Body of pancreas (tissue), 4 donors: ENCODE data around the gene SLC22A4.

Experiments used
- POLR2A ChIP-seq, 3 donors: fragments of 450-650 bp; IDR thresholded peaks; one replicate each; pipeline ENCODE4 v1.6.1; 2016; ENCODE audit warnings: antibody characterized with exemption in 3 of 3, mild to moderate bottlenecking in 2 of 3
- TF ChIP-seq, protein P1 (sequence below), 7 experiments: fragments of 450-650 bp in 4 of 7; fragments of 200-600 bp in 3 of 7; sonication (generic) in 3 of 7; IDR thresholded peaks; one replicate each; pipeline ENCODE4 v1.5.1; 2016 to 2019; ENCODE audit warnings: antibody characterized with exemption in 7 of 7

DNA sequence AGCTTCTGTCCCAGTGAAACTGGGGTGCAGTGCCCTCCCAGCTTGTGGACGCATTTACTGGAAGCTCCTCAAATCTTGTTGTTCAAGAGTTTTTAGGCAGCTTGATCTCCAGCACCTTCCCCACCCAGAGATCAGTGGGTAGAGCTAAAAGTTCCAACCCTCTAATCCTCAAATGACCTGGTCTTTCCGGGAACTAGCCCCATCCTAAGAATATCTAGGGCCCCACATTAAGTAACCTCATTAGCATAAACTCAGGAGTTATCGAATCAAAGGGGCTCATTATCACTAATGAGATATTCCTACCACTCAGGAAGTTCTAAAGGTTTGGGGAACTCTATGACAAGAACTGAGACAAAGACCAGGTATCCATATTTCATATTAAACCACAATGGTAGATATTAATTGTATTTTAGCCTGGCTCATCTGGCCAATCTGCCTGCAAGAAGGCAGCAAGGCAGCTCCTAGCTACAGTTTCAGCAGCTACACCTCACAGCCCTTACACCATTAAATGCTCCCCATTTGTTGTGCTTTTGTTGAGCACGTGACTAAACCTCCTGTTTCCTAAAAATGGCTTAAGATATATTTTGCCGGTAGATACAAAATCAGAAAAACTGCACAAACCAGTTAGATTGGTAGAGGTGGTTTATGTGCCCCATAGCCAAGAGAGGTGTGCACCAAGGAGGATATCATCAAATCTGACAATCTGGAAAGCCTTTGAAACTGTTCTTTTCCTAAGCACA is 50.8 kb downstream of the SLC22A4 start:
- TF ChIP-seq, protein P1, sequence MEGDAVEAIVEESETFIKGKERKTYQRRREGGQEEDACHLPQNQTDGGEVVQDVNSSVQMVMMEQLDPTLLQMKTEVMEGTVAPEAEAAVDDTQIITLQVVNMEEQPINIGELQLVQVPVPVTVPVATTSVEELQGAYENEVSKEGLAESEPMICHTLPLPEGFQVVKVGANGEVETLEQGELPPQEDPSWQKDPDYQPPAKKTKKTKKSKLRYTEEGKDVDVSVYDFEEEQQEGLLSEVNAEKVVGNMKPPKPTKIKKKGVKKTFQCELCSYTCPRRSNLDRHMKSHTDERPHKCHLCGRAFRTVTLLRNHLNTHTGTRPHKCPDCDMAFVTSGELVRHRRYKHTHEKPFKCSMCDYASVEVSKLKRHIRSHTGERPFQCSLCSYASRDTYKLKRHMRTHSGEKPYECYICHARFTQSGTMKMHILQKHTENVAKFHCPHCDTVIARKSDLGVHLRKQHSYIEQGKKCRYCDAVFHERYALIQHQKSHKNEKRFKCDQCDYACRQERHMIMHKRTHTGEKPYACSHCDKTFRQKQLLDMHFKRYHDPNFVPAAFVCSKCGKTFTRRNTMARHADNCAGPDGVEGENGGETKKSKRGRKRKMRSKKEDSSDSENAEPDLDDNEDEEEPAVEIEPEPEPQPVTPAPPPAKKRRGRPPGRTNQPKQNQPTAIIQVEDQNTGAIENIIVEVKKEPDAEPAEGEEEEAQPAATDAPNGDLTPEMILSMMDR (IDR thresholded peaks at IDR 0.05): no peak
- TF ChIP-seq POLR2A (IDR thresholded peaks at IDR 0.05): no peak
